Measurements from ENCODE around the gene TMEM270.
A peak's percentile ranks its signal among the peaks of the same experiment; 100 is the strongest.
"Not testable (repeated sequence)": the region's sequence is repeated elsewhere in the genome, so short reads cannot be mapped to it uniquely, and the experiment has no call there.

Gene TMEM270

DNA sequence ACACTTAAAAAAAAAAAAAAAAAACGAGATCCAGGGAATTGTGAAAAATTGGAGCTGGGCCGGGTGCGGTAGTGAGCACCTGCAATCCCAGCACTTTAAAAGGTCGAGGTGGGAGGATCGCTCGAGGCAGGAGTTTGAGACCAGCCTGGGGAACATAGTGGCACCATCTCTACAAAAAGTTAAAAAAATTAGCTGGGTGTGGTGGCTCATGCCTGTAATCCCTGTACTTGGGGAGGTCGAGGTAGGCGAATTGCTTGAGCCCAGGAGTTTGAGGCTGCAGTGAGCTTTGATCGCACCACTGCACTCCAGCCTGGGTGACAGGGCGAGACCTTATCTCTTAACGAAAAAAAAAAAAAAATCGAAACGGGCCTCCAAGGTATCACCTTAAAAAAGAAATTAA, 28.2 kb upstream of the TMEM270 start:
- no peak for DNase-seq (ENCODE audit: low read depth)

- no peak for DNase-seq (ENCODE audit: low read depth)
Observed at GRCh38 chr7:73833251-73833919, 27.6 kb upstream of the TMEM270 start.

DNA sequence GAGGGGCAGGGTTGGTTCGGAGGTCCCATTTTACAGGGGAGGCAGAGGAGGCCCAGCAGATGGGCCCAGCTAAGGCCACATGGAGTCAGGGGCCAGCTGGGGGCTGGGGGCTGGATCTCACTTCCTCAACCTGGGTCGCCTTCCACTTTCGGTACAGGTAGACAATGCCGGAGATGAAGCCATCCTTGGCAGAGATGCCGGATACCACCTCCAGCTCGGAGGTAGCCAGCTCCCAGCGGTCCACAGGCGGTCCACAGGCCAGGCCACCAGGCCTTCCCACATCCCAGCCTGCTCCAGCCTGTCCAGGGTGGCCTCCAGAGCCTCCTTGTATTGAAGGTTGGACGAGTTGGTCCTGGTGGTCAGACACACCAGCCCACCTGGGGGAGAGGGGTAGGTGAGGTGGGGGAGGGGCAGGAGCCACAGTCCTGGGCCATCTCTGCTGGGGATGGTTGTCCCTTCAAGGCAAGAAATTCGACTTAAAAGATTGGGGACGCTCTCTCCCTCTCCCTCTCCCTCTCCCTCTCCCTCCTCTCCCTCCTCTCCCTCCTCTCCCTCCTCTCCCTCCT, 26.2 kb upstream of the TMEM270 start:
- DNase-seq (ENCODE audit: low read depth), result no peak

DNA sequence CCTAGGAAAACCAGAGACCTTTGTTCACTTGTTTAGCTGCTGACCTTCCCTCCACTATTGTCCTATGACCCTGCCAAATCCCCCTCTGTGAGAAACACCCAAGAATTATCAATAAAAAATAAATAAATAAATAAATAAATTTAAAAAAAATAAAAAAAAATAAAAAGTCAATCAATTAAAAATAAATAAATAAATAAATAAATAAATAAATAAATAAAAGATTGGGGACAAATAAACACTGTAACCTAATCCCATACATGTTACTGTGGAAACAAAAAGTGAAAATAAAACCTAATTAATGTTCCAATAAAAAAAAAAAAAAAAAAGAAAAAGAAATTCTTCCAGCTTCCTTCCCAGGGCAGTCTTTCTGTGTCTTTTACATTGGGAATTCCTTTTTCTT, 23.8 kb upstream of the TMEM270 start:
- DNase-seq (ENCODE audit: low read depth), result not testable (repeated sequence)

DNA sequence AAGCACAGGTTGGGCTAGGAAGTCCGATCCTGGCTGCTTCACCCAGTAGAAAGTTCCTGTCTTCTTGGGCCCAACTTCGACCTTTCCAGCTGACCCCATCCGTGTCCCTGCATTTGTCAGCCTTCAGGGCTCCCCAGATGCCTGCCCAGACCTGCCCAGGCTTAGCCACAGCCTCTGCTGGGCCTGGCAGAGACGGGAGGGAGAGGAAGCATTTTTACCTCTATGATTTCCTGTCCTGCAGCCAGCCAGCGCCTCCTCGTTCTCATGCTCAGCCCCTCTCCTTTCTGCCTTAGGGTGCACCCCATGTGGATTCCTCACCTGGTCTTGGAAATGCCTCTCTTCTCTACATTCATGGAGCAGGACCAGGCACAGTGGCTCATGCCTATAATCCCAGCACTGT, 22.3 kb upstream of the TMEM270 start:
- no peak for DNase-seq (ENCODE audit: low read depth)

GRCh38 chr7:73839290-73839689, 21.7 kb upstream of the TMEM270 start:
- no peak for DNase-seq (ENCODE audit: low read depth)

GRCh38 chr7:73839743-73840714, 20.9 kb upstream of the TMEM270 start:
- no peak for DNase-seq (ENCODE audit: low read depth)

GRCh38 chr7:73840715-73841379, 20.1 kb upstream of the TMEM270 start:
- DNase-seq (ENCODE audit: low read depth), result no peak

DNA sequence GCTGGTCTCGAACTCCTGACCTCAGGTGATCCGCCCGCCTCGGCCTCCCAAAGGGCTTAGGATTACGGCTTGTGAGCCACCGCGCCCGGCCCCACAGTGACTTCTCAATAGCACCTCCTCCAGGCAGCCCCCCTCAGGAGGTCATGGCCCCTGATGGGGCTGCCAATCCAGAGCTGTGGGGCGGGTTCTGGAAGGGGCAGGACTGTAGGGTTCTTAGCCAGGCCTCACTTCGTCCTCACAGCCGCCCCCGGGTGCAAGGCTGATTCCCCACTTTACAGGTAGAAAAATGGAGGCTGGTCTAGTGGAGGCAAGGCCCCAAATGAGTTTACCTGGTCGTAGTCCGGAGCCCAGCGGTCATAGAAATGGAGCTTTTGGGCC, 19.3 kb upstream of the TMEM270 start:
- no peak for DNase-seq (ENCODE audit: low read depth)

DNA sequence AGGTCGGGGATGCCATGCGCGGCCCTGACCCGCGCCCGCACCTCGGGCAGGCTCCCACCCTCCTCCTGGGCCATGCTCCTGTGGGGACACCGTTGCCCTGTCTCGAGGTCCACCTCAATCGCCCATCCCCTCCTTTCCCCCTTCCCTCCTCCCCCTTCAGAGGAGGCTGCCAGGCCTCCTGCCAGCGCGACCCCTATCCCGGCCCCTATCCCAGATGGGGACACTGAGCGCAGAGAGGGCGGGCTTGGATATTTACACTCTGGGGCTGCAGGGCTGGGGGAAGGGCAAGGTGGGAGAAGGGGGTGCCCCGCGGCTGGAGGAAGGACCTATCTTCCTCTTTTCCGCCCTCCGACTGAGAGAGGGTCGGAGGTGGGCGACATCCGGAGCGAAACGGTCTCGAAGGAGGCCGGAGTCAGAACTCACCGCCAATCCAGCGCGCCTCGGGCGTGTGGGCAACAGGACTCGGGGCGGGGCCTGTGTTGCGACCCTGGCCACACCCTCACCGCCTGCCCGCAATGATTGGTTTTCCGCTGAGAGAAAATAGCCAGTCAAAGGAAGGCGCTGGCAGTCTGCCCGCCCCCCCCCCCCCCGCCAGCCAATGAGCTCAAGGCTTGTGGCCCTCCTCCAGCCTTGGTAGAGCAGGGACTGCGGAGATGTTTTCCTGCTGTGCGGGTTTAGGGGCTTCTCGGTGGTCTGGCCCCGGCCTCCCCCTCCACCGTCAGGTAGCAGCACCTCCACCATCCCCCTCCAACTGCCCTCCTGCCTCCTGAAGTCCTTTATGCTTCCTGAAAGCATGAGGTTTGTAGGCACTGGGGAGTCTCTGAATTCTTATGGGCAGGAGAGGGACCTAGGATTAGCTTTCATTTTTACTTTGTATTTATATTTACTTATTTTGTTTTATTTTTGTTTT, 18.6 kb upstream of the TMEM270 start, which contains the start of gene METTL27:
Gene METTL27, minus strand, starts transcription at position 450 of the 910 bp plus-strand sequence. Its CDS starts 376 bp downstream, at position 74.
- peak; percentile 78 for DNase-seq (ENCODE audit: low read depth)

DNA sequence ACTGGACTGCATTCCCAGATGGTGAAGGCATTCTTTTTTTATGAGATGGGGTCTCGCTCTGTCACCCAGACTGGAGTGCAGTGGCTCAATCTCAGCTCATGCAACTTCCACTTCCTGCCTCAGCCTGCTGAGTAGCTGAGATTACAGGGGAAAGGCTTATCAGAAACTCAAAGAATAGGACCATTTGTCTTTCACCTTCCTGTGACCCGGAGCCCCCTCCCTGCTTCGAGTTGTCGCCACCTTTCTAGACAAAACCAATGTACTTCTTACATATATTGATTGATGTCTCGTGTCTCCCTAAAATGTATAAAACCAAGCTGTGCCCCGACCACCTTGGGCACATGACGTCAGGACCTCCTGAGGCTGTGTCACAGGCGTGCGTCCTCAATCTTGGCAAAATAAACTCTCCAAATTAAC, 16.8 kb upstream of the TMEM270 start:
- DNase-seq (ENCODE audit: low read depth), result no peak

- no peak for DNase-seq (ENCODE audit: low read depth)
Observed at GRCh38 chr7:73844848-73845460, 16.0 kb upstream of the TMEM270 start.

DNA sequence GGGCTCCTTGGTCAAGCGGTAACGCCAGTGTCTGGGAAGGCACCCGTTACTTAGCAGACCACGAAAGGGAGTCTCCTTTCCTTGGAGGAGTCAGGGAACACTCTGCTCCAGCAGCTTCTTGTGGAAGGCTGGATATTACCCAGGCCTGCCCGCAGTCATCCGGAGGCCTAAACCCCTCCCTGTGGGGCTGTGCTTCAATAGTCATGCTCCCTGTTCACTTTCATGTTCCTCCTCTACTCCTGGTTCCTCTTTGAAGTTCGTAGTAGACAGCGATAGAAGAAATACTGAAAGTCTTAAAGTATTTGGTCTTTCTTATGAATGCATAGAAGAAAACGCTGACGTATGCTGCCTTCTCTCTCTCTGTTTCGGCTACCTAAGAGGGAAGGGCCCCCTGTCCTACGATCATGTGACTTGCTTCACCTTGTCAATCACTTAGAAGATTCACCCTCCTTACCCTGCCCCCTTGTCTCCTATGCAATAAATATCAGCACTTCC, 15.2 kb upstream of the TMEM270 start:
- not testable (repeated sequence) for DNase-seq (ENCODE audit: low read depth)

GRCh38 chr7:73847941-73848723, 12.8 kb upstream of the TMEM270 start:
- DNase-seq (ENCODE audit: low read depth), result no peak

- DNase-seq (ENCODE audit: low read depth), result no peak
Observed at GRCh38 chr7:73850781-73851207, 10.2 kb upstream of the TMEM270 start.

DNA sequence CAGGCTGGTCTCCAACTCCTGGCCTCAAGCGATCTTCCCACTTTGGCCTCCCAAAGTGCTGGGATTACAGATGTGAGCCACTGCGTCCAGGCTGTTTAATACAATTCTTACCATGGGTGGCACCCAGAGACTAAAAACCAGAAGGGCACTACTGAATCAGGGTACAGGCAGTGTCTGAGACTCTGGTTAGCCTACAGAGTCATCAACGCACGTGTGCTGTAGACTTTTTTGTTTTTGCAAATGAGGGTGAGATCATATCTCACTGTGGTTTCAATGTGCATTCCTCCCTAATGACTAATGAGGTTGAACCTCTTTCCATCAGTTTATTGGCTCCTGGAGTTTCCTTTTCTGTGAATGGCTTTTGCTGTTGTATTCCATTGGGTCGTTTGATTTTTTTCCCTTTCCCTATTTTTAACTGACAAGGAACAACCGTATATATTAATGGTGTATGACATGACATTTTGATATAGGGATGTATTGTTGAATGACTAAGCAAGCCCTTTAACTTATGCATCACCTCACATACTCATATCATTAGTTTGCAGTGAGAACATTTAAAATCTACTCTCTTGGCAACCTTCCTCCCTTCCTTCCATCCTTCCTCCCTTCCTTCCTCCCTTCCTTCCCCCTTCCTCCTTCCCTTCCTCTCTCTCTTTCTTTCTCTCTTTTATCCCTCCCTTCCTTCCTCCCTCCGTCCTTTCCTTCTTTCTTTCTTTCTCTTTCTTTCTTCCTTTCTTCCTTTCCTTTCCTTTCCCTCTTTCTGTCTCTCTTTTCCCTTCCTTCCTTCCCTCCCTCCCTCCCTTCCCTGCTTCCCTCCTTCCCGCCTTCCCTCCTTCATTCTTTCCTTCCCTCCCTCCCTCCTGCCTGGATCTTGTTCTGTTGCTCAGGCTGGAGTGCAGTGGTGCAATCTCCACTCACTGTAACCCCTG, 9.3 kb upstream of the TMEM270 start:
- no peak for DNase-seq (ENCODE audit: low read depth)

GRCh38 chr7:73852500-73852899, 8.5 kb upstream of the TMEM270 start:
- DNase-seq (ENCODE audit: low read depth), result no peak

DNA sequence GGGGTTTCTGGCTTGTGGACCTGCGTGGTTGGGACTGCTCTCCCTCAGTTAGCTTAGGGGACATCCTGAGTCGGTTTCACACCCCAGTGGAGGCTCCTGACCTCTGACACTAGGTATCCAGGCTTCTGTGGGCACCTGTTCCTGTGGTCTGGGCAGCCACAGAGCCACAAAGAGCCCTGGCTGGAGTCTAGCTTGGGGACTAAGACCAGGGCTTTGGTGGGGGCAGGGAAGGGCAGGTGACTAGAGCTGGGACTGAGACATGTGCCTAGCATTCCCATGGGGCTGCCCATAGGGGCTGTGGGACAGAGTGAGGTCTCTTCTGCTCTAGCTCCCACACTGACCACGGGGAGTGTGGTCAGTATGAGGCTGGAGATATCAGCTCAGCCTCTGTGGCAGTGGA, 4.0 kb upstream of the TMEM270 start:
- DNase-seq (ENCODE audit: low read depth), result no peak

DNA sequence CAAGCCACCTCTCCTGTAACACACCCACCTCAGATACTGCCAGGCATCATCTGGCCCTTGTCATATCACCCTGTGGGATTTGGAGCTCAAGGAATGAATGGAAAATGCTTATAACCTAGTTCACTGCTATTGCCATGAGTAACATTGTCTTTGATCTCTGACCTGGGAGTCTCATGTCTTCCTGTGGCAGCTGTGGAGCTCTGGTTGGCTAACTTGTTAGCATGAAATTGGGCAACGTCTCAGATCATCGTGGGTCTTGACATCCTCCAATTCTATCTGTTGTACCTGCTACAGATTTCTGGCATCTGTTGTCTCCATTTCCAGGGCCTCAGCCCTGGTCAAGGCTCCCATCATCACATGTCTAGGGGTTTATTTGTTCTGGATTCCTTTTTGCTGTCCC, 2.2 kb upstream of the TMEM270 start:
- no peak for DNase-seq (ENCODE audit: low read depth)
